Measurements from ENCODE around the gene CASP12.
"Not testable (repeated sequence)": the region's sequence is repeated elsewhere in the genome, so short reads cannot be mapped to it uniquely, and the experiment has no call there.

The CASP12 gene

GRCh38 chr11:104897891-104898684 is at the start of gene CASP12:
CASP12 (minus strand) TSS chr11:104898460.
- no peak for DNase-seq (ENCODE audit: low read depth)

DNA sequence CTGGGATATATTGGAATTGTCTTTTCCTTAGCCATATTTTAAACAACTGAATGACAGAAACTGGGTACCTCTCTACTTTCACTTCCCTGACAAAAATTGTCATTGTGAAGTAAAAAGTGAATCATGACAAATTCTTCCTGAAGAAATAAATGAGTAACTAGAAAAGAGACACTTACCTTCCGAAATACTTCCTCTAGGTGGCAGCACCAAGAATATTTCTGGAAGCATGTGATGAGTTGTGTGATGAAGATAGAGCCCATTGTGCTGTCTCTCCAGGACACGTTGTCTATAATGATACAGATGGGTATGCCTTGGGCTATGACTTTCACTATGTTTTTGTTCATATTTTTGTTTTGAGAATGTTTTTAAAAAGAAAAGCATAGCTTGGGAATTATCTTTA is 48.6 kb upstream of the CASP12 start:
- DNase-seq (ENCODE audit: low read depth): peak; percentile 27

DNA sequence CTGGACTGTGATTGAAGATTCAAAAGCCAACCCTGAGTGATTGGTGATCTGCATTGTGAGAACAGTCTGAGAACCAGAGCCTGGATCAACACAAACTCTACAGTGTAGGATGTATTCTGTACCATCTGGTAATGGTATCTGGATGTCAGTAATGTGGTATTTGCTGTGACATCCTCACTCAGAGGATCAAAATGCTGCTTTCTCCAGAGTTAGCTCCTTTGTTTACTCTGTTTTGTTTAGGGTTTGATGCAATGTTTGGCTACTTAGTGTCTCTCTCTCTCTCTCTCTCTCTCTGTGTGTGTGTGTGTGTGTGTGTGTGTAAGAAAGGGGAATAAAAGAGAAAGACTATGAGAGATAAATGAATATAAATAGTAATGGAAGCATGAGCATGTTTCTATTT is 45.8 kb upstream of the CASP12 start:
- no peak for DNase-seq (ENCODE audit: low read depth)

DNA sequence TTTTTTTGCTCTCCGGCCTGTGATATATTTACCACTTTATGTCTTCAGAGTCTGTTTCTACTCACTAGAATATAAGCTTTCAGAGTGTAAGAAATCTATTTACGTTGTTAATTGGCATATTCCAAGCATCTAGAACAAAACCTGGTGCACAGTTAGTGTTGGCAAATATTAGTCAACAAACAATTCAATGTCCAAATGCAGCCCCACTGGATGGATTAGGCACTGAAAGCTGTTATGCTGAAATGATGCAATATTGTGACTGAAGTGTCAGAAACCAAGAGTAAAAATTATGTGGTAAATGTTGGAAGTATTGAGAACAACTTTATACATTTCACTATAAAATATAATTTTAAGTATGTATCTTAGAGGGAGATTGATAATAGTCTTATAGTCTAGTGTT is 45.3 kb upstream of the CASP12 start:
- no peak for DNase-seq (ENCODE audit: low read depth)

DNA sequence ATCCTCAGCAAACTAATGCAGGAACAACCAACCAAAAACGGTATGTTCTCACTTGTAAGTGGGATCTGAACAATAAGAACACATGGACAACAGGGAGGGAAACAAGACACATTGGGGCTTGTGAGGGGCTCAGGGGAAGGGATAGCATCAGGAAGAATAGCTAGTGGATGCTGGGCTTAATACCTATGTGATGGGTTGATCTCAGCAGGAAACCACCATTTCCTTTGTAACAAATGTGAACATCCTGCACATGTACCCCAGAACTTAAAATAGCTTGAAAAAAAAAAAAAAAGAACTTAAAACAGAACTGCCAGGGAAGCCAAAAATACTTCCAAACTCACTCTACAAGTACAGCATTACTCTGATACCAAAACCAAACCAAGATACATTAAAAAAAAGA is 36.3 kb upstream of the CASP12 start:
- no peak for DNase-seq (ENCODE audit: low read depth)

- not testable (repeated sequence) for DNase-seq (ENCODE audit: low read depth)
Measured at GRCh38 chr11:104934073-104934472, 35.8 kb upstream of the CASP12 start.

DNA sequence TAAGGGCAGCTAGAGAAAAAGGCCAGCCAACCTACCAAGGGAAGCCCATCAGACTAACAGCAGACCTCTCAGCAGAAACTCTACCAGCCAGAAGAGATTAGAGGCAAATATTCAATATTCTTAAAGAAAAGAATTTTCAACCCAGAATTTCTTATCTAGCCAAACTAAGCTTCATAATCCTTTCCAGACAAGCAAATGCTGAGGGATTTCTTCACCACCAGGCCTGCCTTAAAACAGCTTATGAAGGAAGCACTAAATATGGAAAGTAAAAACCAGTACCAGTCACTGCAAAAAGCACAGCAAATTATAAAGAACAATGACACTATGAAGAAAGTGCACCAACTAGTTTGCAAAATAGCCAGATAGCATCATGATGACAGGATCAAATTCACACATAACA is 30.6 kb upstream of the CASP12 start:
- DNase-seq (ENCODE audit: low read depth): no peak

GRCh38 chr11:104926771-104927611 is 28.7 kb upstream of the CASP12 start:
- no peak for DNase-seq (ENCODE audit: low read depth)

GRCh38 chr11:104925850-104926249 is 27.6 kb upstream of the CASP12 start:
- DNase-seq (ENCODE audit: low read depth): no peak

GRCh38 chr11:104918113-104918824 is 20.0 kb upstream of the CASP12 start:
- peak; percentile 66 for DNase-seq (ENCODE audit: low read depth)

DNA sequence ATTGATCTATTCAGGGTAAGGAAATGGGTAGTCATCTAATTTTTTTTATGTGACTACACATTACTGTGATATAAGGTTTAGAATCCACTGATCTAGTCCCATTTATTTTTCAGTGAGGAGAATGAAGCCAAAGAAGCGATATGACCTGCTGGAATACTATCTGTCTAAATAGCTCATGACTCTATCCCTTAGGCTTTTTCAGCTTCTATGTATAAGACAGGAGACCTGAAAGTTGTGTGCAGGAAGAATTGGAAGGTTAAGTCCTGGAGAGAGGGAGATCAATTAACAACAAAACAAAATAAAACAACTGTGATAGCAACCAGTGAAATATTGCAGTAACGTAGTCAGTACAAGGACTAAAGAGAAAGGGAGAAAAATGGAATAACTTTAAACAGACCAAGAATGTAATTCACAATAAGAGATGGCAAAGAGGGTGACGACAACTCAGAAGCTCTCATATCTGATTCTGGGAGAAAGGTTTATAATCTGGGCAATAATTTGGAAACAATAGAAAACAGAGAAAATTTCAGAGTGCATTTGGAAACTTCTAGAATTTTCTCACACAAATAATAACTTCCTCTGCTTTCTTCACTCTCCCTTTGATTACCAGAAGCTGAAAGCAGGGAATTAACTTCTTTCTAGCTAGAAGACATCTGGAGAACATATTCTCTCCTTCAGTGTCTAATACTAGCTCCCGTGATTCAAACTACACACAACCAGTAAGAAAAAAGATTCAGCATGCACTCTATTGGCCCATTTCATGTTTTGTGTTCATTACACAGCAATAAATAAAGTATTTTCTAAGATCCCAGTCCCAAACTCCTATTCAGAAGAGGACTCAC is 19.2 kb upstream of the CASP12 start:
- peak; percentile 26 for DNase-seq (ENCODE audit: low read depth)

DNA sequence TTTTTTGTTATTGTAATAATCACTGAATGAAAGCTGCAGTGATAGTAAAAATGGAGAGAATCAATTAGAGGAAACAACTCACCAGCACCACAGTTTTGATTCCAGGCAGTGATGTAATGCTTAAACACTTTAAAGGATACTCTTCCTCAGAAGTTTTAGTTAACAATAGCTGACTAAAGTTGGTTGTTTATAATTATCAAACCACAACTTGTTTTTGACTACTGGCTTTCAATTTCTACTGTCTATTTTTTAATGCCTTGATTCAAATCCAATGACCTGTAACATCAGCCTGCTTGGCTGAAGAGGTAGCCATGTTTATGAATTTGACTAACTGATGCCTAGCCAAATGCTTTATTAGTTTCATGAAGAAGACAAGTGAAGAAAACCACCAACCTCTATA is 18.2 kb upstream of the CASP12 start:
- DNase-seq (ENCODE audit: low read depth): no peak

DNA sequence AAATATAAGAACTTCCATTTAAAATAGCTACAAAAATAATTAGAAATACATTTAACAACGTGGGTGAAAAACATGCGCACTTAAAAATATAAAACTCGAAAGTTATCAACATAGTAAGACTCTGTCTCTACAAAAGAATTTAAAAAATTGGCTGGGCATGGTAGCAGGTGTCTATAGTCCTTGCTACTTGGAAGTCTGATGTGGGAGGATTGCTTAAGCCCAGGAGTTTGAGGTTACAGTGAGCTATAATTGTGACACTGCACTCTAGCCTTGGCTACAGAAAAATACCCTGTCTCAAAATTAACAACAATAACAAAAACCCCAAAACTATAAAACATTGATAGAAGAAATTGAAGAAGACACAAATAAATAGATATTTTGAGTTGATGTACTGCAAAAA is 13.8 kb upstream of the CASP12 start:
- no peak for DNase-seq (ENCODE audit: low read depth)

DNA sequence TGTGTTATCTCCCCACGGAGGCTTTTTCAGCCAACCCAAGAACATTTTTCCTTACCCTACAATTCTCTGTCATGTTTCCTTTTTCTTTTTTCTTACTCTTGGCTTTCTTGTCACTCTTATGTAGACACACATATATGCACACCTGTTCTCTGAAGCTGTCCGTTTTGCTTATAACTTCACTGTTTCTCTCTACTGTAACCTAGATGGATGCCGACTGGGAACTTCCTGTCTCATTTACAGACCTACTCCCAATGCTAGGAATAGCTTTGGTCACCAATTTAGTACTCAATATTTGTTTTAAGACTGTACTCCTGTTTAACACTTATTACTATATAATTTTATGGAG is 9.9 kb upstream of the CASP12 start:
- no peak for DNase-seq (ENCODE audit: low read depth)

DNA sequence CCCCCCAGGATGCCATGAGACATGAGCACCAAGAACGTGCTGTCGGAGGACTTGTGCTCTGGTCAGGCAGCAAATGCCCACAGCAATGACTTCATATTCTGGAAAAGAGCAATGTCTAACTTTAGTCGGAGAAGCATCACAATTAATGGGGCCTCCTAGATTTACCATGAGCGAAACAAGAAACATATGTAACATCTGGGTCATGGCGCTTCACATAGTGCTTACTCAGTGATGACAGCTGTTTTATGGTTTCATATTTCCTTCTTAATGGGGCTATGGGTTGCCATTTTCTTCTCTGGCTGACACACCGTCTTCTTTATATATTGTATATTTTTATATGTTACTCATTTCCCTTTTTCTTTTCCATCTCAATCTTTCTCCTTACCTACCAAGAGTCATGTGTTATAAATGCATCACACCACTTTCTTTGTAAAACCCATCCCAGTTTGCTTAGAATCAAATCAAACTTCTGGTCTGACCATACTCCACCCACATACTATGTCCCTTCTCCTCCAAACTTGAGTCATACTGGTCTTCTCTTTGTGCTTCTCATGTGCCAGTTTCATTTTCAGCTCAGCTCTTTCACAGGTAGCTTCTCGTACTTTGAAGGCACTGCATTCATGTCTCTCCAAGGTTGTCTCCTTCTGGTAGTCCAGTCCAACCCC is 9.4 kb upstream of the CASP12 start:
- DNase-seq (ENCODE audit: low read depth): no peak

DNA sequence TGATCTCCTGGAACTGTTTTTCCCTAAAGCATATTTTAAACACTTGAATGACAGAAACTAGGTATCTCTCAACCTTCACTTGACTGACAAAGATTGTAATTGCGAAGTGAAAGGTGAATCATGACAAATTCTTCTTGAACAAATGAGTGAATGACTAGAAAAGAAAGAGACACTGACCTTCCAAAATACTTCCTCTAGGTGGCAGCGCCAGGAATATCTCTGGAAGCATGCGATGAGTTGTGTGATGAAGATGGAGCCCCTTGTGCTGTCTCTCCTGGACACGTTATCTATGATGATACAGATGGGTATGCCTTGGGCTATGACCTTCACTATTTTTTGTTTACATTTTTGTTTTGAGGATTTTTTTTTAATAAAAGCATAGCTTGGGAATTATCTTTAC is 7.0 kb upstream of the CASP12 start:
- DNase-seq (ENCODE audit: low read depth): no peak

- DNase-seq (ENCODE audit: low read depth): no peak
Measured at GRCh38 chr11:104899226-104899625, 966 bp upstream of the CASP12 start.

DNA sequence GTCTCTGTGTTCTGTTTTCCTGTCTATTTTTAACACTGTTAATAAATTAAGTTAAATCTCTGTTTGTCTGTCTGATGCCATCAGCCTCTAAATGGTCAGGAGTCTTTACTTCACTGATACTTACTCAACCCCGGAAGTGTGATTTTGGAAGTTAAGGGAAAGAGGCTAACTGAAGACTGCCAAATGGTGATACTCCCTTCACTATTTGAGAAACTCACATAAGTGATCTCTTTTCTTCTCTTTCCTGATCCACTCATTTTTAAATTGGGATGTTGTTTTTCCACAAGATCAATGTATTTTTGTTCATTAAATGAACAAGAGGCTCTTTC is 389 bp upstream of the CASP12 start:
- no peak for DNase-seq (ENCODE audit: low read depth)

- DNase-seq (ENCODE audit: low read depth): no peak
Measured at GRCh38 chr11:104895634-104896033, 2.6 kb downstream of the CASP12 start.

DNA sequence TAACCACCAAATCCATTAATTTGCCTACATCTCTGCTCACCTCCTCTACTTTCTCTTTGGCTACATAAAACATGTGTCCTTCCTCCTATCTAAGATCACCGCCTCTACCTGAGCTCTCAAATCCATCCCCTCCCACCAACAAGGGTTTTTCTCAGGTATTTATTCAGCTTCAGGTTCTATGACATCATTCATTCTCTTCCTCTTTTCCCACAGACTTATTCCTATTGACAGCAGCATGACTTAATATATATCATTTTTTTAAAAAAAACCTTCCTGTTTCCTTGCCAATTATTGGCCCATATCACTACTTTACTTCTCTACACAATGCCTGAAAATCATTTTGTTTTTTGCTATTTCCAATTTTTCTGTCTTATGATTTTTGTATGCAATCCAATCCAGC is 4.4 kb downstream of the CASP12 start:
- no peak for DNase-seq (ENCODE audit: low read depth)

DNA sequence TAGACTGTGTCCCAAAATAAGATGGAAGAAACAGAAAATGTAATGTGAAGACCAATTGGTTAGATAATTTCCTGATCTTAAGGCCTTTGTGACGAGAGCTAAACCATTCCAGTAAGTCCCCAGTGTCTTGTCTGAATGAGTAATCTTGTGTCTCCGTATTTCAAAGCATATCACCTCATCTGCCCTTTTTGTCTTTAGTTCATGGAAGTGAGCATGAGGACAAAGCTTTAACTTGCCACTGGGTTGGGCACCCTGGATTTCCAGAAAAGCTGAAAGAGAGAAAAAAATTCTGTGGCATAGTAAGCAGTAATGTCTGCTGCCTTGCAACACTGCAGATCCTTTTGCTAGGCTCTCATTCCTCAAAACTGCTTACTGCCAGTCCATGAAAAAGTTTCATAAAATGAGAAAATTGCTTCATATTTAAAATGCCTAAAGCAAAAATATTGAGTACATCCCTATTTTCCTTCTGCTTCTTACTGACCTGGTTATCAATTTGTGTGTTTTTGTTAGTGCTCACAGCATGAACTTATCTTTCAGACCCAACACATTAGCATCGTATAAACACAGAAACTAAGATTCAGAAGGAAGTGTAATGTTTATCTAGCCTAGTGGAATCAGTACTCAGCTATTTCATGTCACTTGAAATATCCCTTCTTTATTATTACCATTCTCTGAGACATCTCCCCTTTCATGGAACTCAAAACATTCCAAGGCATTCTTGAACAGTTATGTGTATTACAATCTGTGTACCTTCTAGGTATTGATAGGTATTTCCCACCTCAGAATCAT is 5.3 kb downstream of the CASP12 start:
- no peak for DNase-seq (ENCODE audit: low read depth)
